ENCODE measurements around the gene VWA3B. TPM values are rescaled to one million over a fixed set of nuclear protein-coding genes. Genes with fewer than 3 reads are reported as not detected.
A peak's percentile ranks its signal among the peaks of the same experiment; 100 is the strongest.

VWA3B gene
- total RNA-seq, 6 donors from 2014 or later, result 0.72 to 25.3 (median 5.3) TPM

- TF ChIP-seq POLR2AphosphoS5 (IDR thresholded peaks at IDR 0.05) (no peak), POLR2A (IDR thresholded peaks at IDR 0.05) (no peak)
- DNase-seq, result no peak
- H3K27me3 ChIP-seq, result no peaks in the 10 kb centered on the region
- WGBS, 2 donors, result 55 to 64% methylated on average over 4 of the region's 4 CpGs
- H3K36me3 ChIP-seq, result no peaks in the 10 kb centered on the region
- ATAC-seq (ENCODE audit: low FRiP score in 2 of 2), result no peak
- peak overlapping the region in 1 of 4 donors; percentile 7 for H3K27ac ChIP-seq
- H3K4me3 ChIP-seq, result no peak overlapping the region
- no peaks in the 10 kb centered on the region for H3K9me3 ChIP-seq
- peaks cover 0 to 14% (median 0%) of the 10 kb centered on the region in 4 donors for H3K4me1 ChIP-seq
These were observed 223.0 kb downstream of the VWA3B start for GRCh38 chr2:98310010-98310409.

DNA sequence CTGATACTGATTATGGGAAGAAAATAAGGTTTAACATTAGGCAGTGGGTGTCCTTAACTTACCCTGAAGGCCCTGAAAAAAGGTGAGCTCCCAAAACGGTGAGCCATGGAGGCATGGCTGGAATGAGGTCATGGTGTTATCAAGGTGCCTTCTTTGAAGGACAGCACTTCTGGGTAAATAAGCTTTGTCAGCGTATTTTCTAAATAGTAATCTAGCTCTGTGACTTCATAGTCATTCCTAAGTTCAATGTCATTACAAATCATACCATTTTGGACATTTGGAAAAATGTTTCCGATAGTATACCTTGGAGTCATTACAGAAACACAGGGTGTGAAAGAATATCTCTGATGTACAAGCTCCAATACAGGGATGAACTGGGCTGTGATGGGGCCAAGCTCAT, 224.1 kb downstream of the VWA3B start:
- 76 to 79% methylated on average over 3 of the region's 3 CpGs for WGBS, 2 donors
- ATAC-seq (ENCODE audit: low FRiP score in 2 of 2) (no peak), DNase-seq (no peak)
- Histone ChIP-seq H3K27me3 (no peaks in the 10 kb centered on the region), H3K4me3 (no peak overlapping the region), H3K9me3 (no peaks in the 10 kb centered on the region), H3K36me3 (no peaks in the 10 kb centered on the region), H3K27ac (no peak overlapping the region), H3K4me1 (peaks cover 0 to 14% (median 0%) of the 10 kb centered on the region in 4 donors)
- TF ChIP-seq, protein P1, sequence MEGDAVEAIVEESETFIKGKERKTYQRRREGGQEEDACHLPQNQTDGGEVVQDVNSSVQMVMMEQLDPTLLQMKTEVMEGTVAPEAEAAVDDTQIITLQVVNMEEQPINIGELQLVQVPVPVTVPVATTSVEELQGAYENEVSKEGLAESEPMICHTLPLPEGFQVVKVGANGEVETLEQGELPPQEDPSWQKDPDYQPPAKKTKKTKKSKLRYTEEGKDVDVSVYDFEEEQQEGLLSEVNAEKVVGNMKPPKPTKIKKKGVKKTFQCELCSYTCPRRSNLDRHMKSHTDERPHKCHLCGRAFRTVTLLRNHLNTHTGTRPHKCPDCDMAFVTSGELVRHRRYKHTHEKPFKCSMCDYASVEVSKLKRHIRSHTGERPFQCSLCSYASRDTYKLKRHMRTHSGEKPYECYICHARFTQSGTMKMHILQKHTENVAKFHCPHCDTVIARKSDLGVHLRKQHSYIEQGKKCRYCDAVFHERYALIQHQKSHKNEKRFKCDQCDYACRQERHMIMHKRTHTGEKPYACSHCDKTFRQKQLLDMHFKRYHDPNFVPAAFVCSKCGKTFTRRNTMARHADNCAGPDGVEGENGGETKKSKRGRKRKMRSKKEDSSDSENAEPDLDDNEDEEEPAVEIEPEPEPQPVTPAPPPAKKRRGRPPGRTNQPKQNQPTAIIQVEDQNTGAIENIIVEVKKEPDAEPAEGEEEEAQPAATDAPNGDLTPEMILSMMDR (IDR thresholded peaks at IDR 0.05), result no peak
- TF ChIP-seq EP300 (IDR thresholded peaks at IDR 0.05) (no peak), POLR2A (IDR thresholded peaks at IDR 0.05) (no peak), POLR2AphosphoS5 (IDR thresholded peaks at IDR 0.05) (no peak)

GRCh38 chr2:98311771-98312545, 225.0 kb downstream of the VWA3B start:
- DNase-seq (no peak), ATAC-seq (ENCODE audit: low FRiP score in 2 of 2) (peak in 1 of 2 donors; percentile 38)
- WGBS, 2 donors, result 77 to 85% methylated on average over 20 to 33 of the region's 33 CpGs

GRCh38 chr2:98313492-98314250, 226.7 kb downstream of the VWA3B start:
- Histone ChIP-seq H3K9me3 (peaks cover 0 to 4% (median 0%) of the 10 kb centered on the region in 4 donors), H3K4me3 (no peak overlapping the region), H3K4me1 (peaks cover 0 to 2% (median 0%) of the 10 kb centered on the region in 4 donors), H3K27me3 (no peaks in the 10 kb centered on the region), H3K27ac (no peak overlapping the region), H3K36me3 (no peaks in the 10 kb centered on the region)
- TF ChIP-seq EP300 (IDR thresholded peaks at IDR 0.05) (no peak), POLR2A (IDR thresholded peaks at IDR 0.05) (no peak), POLR2AphosphoS5 (IDR thresholded peaks at IDR 0.05) (no peak)
- TF ChIP-seq, protein P1 (IDR thresholded peaks at IDR 0.05), result no peak
- 81 to 82% methylated on average over 8 of the region's 8 CpGs for WGBS, 2 donors
- ATAC-seq (ENCODE audit: low FRiP score in 2 of 2) (no peak), DNase-seq (no peak)

More at GRCh38 chr2:98311771-98312545, 225.0 kb downstream of the VWA3B start:
- no peak overlapping the region for H3K4me3 ChIP-seq
- no peak for TF ChIP-seq EP300 (IDR thresholded peaks at IDR 0.05)
- TF ChIP-seq, protein P1 (IDR thresholded peaks at IDR 0.05), result no peak
- H3K4me1 ChIP-seq, result peaks cover 0 to 14% (median 0%) of the 10 kb centered on the region in 4 donors
- H3K27me3 ChIP-seq, result no peaks in the 10 kb centered on the region
- no peaks in the 10 kb centered on the region for H3K9me3 ChIP-seq
- H3K36me3 ChIP-seq, result no peaks in the 10 kb centered on the region
- no peak overlapping the region for H3K27ac ChIP-seq

GRCh38 chr2:98314251-98314650, 227.3 kb downstream of the VWA3B start:
- TF ChIP-seq POLR2A (IDR thresholded peaks at IDR 0.05), result no peak
- TF ChIP-seq, protein P1 (IDR thresholded peaks at IDR 0.05), result no peak
- TF ChIP-seq POLR2AphosphoS5 (IDR thresholded peaks at IDR 0.05), result no peak
- no peak for TF ChIP-seq EP300 (IDR thresholded peaks at IDR 0.05)
- H3K27me3 ChIP-seq, result no peaks in the 10 kb centered on the region
- H3K4me3 ChIP-seq, result no peak overlapping the region
- no peaks in the 10 kb centered on the region for H3K4me1 ChIP-seq
- no peak for DNase-seq
- no peak overlapping the region for H3K27ac ChIP-seq
- whole genome bisulfite sequencing, 2 donors, result 77 to 82% methylated on average over 4 of the region's 4 CpGs
- no peaks in the 10 kb centered on the region for H3K36me3 ChIP-seq
- peaks cover 0 to 4% (median 0%) of the 10 kb centered on the region in 4 donors for H3K9me3 ChIP-seq
- no peak for ATAC-seq (ENCODE audit: low FRiP score in 2 of 2)

Measured in upper lobe of left lung (tissue), 6 donors.